ENCODE data around the gene MMP24OS. TPM values are rescaled to one million over a fixed set of nuclear protein-coding genes. Genes with fewer than 3 reads are reported as not detected.
"Not testable (repeated sequence)": the region's sequence is repeated elsewhere in the genome, so short reads cannot be mapped to it uniquely, and the experiment has no call there.

The MMP24OS gene
- polyA plus RNA-seq, 1 experiment: 47.6 TPM

- TF ChIP-seq CTCF (IDR thresholded peaks at IDR 0.05; ENCODE audit: insufficient read depth, low read depth, low read length): no peak
- H3K27me3 ChIP-seq (ENCODE audit: control insufficient read depth, insufficient read depth, low read length): no peaks in the 10 kb centered on the region
- ChIA-PET POLR2A (interaction anchor here (0.6 kb wide), 1 partner anchor 9 kb away, joined by 3 read pairs; no protein-coding TSS in a partner anchor), CTCF (interaction anchor here (1.0 to 8.6 kb wide), 6 partner anchors 8 to 25 kb away, joined by 3 to 85 read pairs (median 4); no protein-coding TSS in a partner anchor)
- no peak overlapping the region for H3K4me3 ChIP-seq (ENCODE audit: low read depth, low read length)
- DNase-seq (ENCODE audit: low read depth): no peak
- H3K36me3 ChIP-seq (ENCODE audit: control insufficient read depth, insufficient read depth, low read length): no peaks in the 10 kb centered on the region
Observed at GRCh38 chr20:35317416-35318210, 39.7 kb upstream of the MMP24OS start.

- CTCF ChIA-PET: interaction anchor here (8.6 kb wide), 1 partner anchor 11 kb away, joined by 85 read pairs; no protein-coding TSS in a partner anchor
- H3K27me3 ChIP-seq (ENCODE audit: control insufficient read depth, insufficient read depth, low read length): no peaks in the 10 kb centered on the region
- no peak for TF ChIP-seq CTCF (IDR thresholded peaks at IDR 0.05; ENCODE audit: insufficient read depth, low read depth, low read length)
- H3K36me3 ChIP-seq (ENCODE audit: control insufficient read depth, insufficient read depth, low read length): no peaks in the 10 kb centered on the region
- DNase-seq (ENCODE audit: low read depth): no peak
- H3K4me3 ChIP-seq (ENCODE audit: low read depth, low read length): no peak overlapping the region
- POLR2A ChIA-PET: no interaction called here
Observed at GRCh38 chr20:35316086-35316485, 38.2 kb upstream of the MMP24OS start.

- POLR2A ChIA-PET; H3K4me3 ChIP-seq (ENCODE audit: low read depth, low read length); H3K27me3 ChIP-seq (ENCODE audit: control insufficient read depth, insufficient read depth, low read length); DNase-seq (ENCODE audit: low read depth); H3K36me3 ChIP-seq (ENCODE audit: control insufficient read depth, insufficient read depth, low read length): not testable (repeated sequence)
- CTCF ChIA-PET: interaction anchor here (0.9 to 1.4 kb wide), 3 partner anchors 8 to 12 kb away, joined by 3 to 4 read pairs (median 3); no protein-coding TSS in a partner anchor
Observed at GRCh38 chr20:35315632-35316020, 37.7 kb upstream of the MMP24OS start.

GRCh38 chr20:35314816-35315631 is 37.1 kb upstream of the MMP24OS start:
- Histone ChIP-seq H3K27me3 (ENCODE audit: control insufficient read depth, insufficient read depth, low read length) (no peaks in the 10 kb centered on the region), H3K4me3 (ENCODE audit: low read depth, low read length) (no peak overlapping the region), H3K36me3 (ENCODE audit: control insufficient read depth, insufficient read depth, low read length) (no peaks in the 10 kb centered on the region)
- no peak for TF ChIP-seq CTCF (IDR thresholded peaks at IDR 0.05; ENCODE audit: insufficient read depth, low read depth, low read length)
- ChIA-PET POLR2A (no interaction called here), CTCF (interaction anchor here (0.9 to 1.4 kb wide), 3 partner anchors 8 to 11 kb away, joined by 3 to 4 read pairs (median 3); no protein-coding TSS in a partner anchor)
- DNase-seq (ENCODE audit: low read depth): no peak

DNA sequence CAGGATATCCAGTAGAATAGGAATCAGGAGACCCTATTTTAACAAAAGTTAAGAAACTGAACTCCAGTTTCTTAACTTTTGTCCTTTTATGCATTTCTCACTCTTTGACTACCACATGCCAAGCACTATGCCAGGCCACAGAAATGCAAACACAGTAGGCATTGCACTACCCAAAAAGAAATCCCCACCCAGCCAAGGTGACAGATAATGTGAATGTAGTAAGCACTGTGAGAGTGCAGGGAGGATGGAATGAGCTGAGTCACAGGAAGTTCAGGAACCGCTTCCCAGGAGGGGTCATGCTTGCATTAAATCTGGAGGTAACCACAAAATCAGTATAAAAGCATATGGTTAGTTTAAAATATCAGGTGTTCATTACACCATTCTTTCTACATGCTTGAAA is 34.4 kb upstream of the MMP24OS start:
- ChIA-PET CTCF (interaction anchor here (0.6 to 1.3 kb wide), 2 partner anchors 8 to 98 kb away, joined by 3 to 5 read pairs; no protein-coding TSS in a partner anchor), POLR2A (no interaction called here)
- H3K36me3 ChIP-seq (ENCODE audit: control insufficient read depth, insufficient read depth, low read length): no peaks in the 10 kb centered on the region
- no peaks in the 10 kb centered on the region for H3K27me3 ChIP-seq (ENCODE audit: control insufficient read depth, insufficient read depth, low read length)
- peak; percentile 59 for DNase-seq (ENCODE audit: low read depth)
- TF ChIP-seq CTCF (IDR thresholded peaks at IDR 0.05; ENCODE audit: insufficient read depth, low read depth, low read length): no peak
- H3K4me3 ChIP-seq (ENCODE audit: low read depth, low read length): no peak overlapping the region

Measured in BJ (cell line).